Hematopoietic multipotent progenitor cell (in vitro differentiated cells): Measurements from ENCODE around the gene MLXIPL. TPM values are rescaled to one million over a fixed set of nuclear protein-coding genes. Genes with fewer than 3 reads are reported as not detected.
"Not testable (repeated sequence)": the region's sequence is repeated elsewhere in the genome, so short reads cannot be mapped to it uniquely, and the experiment has no call there.

ENCODE experiments used
- DNase-seq, 3 donors: peaks; one replicate each; pipeline ENCODE4 v3.0.0-alpha.2; 2011 to 2015; ENCODE audit warnings: low read depth in 2 of 3, low spot score in 2 of 3
- total RNA-seq: library from RNA; depleted of rRNA; stranded (reverse); fragments of >200 nt; gene quantifications from one replicate; pipeline ENCODE4 v1.2.3, GENCODE V29; 2012

MLXIPL gene
- total RNA-seq: not detected

DNA sequence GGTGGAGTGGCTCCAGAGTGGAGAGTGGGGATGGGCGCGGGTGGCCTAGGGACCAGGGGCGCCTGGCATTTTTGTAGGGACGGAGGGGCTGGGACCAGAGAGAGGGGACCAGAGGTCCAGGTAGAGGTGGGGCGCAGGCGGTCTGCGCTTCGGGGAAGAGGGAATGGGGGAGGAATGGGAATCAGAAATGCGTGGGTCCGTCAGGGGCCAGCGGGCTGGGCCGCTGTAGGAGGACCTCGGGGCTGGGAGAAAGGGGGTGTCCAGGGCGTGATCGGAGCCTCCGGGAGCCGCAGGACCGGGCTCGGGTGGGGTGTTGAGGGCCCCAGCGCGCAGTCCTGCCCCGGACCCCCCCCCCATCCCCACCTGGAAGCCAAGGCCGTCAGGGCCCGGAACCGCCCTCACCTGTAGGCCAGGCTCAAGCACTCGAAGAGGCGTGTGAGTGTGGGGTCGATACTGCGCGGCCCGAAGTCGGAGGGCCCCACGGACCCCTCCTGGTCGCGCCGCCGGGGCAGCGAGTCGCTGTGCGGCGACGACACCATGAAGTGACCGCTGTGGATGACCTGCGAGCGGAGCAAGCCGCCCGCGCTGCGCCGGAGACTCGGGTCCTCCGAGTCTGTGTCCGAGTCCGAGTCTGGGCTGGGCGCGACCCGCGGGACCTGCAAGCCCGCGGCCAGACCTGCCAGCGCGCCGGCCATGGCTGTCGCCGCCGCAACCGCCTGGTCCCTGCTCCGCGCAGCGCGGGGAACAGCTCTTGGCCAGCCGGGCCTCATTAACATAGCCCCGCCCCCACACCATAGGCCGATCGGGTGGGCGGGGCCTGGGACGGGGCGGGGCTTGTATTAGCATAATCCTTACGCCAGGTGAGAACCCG lies at the start of gene MLXIPL:
Gene MLXIPL, minus strand, starts transcription at position 725 of the 871 bp plus-strand sequence. Its CDS starts 30 bp downstream, at position 695.
- DNase-seq: peak in 2 of 3 donors; percentile 63 to 68

GRCh38 chr7:73671857-73672445 lies 47.6 kb upstream of the MLXIPL start:
- DNase-seq: no peak

- DNase-seq: no peak
These were observed 47.0 kb upstream of the MLXIPL start for GRCh38 chr7:73671322-73671661.

GRCh38 chr7:73669858-73670385 lies 45.6 kb upstream of the MLXIPL start:
- DNase-seq: no peak

DNA sequence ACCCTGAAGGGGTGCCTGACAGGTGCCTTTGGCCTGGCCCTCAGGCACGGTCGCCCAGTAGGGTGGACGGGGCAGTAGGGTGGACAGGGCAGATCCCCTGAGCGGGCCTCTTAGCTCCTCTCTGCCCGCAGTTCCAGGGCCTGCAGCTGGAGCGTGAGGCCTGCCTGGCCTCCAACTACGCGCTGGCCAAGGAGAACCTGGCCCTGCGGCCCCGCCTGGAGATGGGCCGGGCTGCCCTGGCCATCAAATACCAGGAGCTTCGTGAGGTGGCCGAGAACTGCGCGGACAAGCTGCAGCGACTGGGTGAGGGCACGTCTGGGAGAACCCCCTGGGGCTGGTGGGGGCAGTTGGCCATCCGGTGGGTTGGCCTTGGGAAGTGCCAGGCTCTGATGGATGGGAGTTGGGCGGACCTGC lies 45.0 kb upstream of the MLXIPL start:
- DNase-seq: no peak

DNA sequence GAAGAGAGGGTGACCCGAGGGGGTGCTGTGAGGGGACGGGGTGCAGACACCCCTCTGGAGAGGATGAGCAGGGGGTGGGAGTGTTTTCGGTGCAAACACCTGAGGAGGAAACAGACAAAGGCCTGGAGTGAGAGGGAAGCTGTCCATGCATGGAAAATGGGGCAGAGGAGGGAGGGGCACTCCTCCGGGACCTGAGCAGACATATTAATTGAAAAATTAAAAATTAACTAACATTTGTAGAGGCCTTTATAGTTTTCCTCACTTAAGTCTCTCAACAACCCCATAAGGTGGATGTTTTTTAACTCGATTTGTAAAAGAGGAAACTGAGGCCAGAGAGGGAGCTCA lies 44.5 kb upstream of the MLXIPL start:
- no peak for DNase-seq

- DNase-seq: no peak
These were observed 44.0 kb upstream of the MLXIPL start for GRCh38 chr7:73668103-73668885.

DNA sequence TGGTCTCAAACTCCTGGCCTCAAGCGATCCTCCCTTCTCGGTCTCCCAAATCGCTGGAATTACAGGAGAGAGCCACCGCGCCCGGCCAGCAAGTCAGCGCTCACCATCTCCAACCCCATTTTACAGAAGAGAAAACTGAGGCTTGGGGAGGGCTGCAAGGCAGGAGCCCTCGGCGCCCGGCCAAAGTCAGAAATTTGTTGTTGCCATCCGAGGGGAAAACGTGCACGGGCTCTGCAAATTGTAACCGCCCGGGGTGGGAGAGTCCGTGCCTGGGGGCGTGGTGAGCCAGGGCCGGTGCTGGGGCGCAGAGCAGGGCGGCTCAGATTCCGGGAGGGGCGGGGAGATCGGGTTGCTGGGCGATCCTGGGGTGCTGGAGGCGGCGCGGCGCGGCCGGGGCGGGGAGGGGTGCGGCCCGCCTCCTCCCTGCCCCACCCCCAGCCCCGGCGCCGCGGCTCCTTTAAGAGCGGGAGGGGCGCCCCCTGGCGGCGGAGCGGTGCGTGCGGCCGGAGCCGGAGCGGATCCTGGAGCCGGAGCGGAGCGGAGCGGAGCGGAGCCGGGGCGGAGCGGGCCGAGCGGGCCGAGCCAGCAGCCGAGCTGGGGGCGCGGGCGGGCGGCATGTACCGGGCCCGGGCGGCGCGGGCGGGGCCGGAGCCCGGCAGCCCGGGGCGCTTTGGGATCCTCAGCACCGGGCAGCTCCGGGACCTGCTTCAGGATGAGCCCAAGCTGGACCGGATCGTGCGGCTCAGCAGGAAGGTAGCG lies 43.2 kb upstream of the MLXIPL start, which contains the start of gene VPS37D:
Gene VPS37D, plus strand, starts transcription at position 488 of the 759 bp plus-strand sequence. Its CDS starts 128 bp downstream, at position 616.
- DNase-seq: peak; percentile 88 to 89 (median 88)

DNA sequence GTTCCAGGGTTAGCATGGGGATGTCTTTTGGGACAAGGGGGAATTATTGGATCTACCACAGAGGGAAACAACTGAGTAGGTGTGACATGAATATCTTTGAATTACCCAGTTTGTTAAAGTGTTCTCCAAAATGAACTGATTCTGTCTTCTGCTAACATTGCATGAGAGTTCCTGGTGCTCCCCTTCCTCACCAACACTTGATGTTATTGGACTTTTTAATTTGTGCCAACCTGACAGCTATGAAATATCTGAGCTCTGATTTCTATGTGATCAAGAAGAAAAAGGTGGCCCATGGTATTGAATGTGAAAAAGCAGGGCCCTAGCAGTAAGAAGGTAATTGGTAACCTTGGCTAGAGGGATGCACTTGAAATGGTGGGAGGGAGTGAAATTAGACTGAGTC lies 38.7 kb upstream of the MLXIPL start:
- no peak for DNase-seq

- DNase-seq: not testable (repeated sequence)
These were observed 36.3 kb upstream of the MLXIPL start for GRCh38 chr7:73660594-73660993.

- DNase-seq: no peak
These were observed 35.7 kb upstream of the MLXIPL start for GRCh38 chr7:73659983-73660382.

- DNase-seq: not testable (repeated sequence)
These were observed 31.0 kb upstream of the MLXIPL start for GRCh38 chr7:73655309-73655708.

DNA sequence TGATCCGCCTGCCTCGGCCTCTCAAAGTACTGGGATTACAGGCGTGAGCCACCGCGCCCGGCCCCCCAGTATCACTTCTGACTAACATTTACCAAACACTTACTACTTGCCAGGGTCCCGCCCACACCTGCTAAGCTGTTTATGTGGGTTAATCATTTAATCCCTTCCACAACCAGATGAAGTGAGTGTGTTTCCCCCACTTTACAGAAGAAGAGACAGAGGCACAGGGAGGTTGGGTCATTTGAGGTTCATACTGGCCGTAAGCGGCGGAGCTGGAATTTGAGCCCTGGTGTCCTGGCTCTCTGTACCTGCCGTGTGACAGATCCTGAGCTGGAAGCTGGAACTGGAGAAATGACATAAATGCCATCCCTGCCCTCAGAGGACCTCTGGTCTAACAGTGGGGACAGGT lies 28.2 kb upstream of the MLXIPL start:
- no peak for DNase-seq

DNA sequence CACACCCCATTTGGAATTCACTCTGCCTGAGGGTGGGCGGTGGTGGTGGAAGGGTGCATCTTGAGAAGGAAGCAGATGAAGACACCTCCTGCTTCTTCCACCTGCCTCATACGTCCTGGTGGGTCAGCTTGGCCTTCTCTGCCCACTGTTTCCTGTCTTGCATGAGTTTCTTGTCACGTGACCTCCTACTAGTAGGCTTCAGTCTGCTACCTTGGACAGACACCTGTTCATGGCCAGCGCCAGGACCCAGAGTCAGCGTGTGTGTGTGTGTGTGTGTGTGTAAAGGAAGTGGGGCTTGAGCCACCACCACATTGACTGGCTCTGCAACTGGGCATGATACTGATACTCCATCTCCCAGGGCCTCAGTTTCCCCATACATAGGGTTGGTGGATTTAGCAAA lies 26.2 kb upstream of the MLXIPL start:
- no peak for DNase-seq

DNA sequence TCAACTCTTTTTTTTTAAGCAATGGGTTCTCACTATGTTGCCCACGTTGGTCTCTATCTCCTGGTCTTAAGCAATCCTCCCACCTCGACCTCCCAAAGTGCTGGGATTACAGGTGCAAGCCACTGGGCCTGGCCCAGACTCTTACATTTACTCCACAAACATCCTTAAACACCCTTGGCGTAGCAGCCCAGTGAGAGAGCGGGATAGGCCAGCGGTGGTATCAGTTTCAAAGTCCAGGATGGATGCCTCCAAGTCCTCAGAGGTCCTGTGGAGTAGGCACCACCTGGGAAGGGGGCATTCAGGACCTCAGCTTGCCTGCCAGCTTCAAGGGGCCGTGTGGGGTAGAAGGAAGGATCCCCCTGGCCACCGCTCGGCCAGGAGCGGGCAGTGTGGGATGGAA lies 25.3 kb upstream of the MLXIPL start:
- no peak for DNase-seq

- DNase-seq: no peak
These were observed 24.4 kb upstream of the MLXIPL start for GRCh38 chr7:73648593-73649332.

DNA sequence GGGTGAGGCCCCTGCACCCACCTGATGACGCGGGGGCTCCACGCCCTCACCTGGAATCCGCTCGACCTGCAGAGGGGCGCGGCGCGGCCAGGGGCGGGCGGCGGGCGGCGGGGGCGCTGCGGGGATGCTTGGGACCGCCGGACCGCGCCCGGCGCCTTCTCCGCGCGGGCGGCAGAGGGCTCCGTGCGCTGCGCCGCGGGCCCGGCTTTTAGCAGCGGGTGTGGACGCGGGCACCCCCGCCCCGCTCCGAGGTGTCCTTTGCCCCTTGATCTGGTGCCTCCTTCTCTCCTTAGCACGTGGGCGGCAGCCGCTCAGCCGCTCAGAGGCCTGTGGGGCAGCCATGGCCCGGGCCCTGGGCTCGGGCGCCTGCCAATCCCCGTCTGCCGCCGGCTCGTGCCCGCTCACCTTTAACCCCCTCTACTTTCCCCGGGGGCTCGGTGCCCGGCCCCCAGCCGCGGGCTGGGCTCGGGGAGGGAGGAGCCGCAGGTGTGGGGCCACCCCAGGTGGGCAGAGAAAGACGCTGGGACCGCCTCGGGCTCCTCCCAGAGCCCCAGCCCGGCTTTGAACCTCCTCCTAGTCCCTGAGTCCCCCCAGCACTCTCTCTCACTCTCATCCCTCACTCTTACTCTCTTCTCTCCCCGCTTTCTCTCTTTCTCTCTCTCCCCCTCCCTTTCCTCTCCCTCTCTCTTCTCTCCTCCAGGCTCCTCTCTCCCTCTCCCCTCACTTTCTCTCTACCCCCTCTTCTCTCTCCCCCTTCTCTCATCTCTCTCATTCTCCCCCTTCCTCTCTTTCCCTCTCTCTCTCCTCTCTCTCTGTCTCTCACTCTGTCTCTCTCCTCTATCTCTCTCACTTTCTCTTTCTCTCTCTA lies 23.6 kb upstream of the MLXIPL start:
- DNase-seq: peak in 1 of 3 donors; percentile 25

GRCh38 chr7:73646785-73647724 lies 22.7 kb upstream of the MLXIPL start:
- no peak for DNase-seq
